ENCODE data around the gene HM13. TPM values are rescaled to one million over a fixed set of nuclear protein-coding genes. Genes with fewer than 3 reads are reported as not detected.
A peak's percentile ranks its signal among the peaks of the same experiment; 100 is the strongest.

Gene HM13
- total and polyA plus RNA-seq, 2 of the 13 experiments (the other 11 are each of a cell fraction or from before 2014, with no cell fraction given): 118 to 243 TPM

DNA sequence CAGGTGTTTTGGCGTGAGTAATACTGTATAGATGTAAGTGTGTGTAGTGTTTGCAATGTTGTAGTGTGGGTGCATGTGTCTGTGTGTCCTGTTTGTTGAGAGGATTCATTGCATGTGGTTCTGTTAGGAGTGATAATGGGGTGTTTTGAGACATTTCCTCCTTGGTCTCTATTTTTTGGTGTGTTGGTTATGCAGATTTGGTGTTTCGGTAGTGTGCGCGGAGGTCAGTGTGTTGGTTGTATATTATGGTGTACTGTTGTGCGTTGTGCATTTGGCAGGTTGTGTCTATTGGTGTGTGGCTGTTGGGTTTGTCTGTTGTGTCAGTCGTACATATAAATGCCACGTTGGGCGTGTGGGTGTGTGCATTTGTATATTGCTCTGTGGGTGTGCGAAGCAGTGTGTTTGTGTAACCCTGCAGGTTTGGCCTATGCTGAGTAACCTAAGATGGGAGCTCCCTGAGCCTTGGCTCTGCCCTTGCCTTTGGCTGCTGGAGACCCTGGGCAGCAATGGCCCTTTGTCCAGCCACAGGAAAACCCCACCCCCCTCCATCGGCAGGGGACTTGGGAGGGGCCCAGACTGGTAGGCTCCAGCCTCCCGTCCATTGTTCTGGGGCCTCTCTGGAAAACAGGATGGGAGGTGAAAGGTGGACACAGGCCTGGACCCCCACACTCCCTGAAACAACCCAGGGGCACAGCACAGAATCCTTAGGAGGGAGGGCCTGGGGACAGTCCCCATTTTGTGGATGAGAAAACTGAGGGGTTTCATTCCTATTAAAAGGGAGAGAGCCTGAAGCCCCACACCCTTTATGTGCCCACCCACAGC lies 80.5 kb downstream of the HM13 start (continued):
- TF ChIP-seq, protein P1, sequence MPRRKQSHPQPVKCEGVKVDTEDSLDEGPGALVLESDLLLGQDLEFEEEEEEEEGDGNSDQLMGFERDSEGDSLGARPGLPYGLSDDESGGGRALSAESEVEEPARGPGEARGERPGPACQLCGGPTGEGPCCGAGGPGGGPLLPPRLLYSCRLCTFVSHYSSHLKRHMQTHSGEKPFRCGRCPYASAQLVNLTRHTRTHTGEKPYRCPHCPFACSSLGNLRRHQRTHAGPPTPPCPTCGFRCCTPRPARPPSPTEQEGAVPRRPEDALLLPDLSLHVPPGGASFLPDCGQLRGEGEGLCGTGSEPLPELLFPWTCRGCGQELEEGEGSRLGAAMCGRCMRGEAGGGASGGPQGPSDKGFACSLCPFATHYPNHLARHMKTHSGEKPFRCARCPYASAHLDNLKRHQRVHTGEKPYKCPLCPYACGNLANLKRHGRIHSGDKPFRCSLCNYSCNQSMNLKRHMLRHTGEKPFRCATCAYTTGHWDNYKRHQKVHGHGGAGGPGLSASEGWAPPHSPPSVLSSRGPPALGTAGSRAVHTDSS (CRISPR knock-in tag; conservative IDR thresholded peaks at IDR 0.05): 0 out of 2 replicates have a peak, but pooled peaks have one; percentile 18
- TF ChIP-seq AHR (CRISPR knock-in tag; IDR thresholded peaks at IDR 0.05) (peak; percentile 88; the same call in 1 of the 2 replicates), SAP130 (CRISPR knock-in tag; IDR thresholded peaks at IDR 0.05; ENCODE audit: low read depth) (peak; percentile 78), ZFP36L1 (CRISPR knock-in tag; IDR thresholded peaks at IDR 0.05) (peak; percentile 60), ZNF883 (CRISPR knock-in tag; IDR thresholded peaks at IDR 0.05; ENCODE audit: not compliant biosample characterization) (no peak), MEIS1 (CRISPR knock-in tag; IDR thresholded peaks at IDR 0.05; ENCODE audit: borderline replicate concordance) (0 out of 2 replicates have a peak, but pooled peaks have one; percentile 24), CCDC6 (CRISPR knock-in tag; IDR thresholded peaks at IDR 0.05) (peak; percentile 20; the same call in 1 of the 2 replicates), RXRB (CRISPR knock-in tag; IDR thresholded peaks at IDR 0.05; ENCODE audit: borderline replicate concordance) (peak; percentile 82; the same call in 1 of the 2 replicates), GLI4 (CRISPR knock-in tag; IDR thresholded peaks at IDR 0.05; ENCODE audit: borderline replicate concordance) (0 out of 2 replicates have a peak, but pooled peaks have one; percentile 16), PHF21A (CRISPR knock-in tag; IDR thresholded peaks at IDR 0.05) (peak; percentile 31; the same call in 1 of the 2 replicates), ZNF451 (CRISPR knock-in tag; IDR thresholded peaks at IDR 0.05) (no peak), RFXAP (CRISPR knock-in tag; IDR thresholded peaks at IDR 0.05; ENCODE audit: borderline replicate concordance) (0 out of 2 replicates have a peak, but pooled peaks have one; percentile 74), NR2F1 (CRISPR knock-in tag; IDR thresholded peaks at IDR 0.05) (peak in 1 of 2 experiments; percentile 14; a peak in 2 of 4 replicates), ZBTB7A (CRISPR knock-in tag; IDR thresholded peaks at IDR 0.05) (peak; percentile 88), BRD4 (CRISPR knock-in tag; IDR thresholded peaks at IDR 0.05) (0 out of 2 replicates have a peak, but pooled peaks have one; percentile 48), SUZ12 (IDR thresholded peaks at IDR 0.05; ENCODE audit: low read depth, low read length) (no peak), KLF16 (CRISPR knock-in tag; IDR thresholded peaks at IDR 0.05) (peak in 1 of 2 experiments; percentile 75; a peak in 2 of 4 replicates), ZSCAN25 (CRISPR knock-in tag; IDR thresholded peaks at IDR 0.05) (0 out of 2 replicates have a peak, but pooled peaks have one; percentile 24)
- TF ChIP-seq, protein P2, sequence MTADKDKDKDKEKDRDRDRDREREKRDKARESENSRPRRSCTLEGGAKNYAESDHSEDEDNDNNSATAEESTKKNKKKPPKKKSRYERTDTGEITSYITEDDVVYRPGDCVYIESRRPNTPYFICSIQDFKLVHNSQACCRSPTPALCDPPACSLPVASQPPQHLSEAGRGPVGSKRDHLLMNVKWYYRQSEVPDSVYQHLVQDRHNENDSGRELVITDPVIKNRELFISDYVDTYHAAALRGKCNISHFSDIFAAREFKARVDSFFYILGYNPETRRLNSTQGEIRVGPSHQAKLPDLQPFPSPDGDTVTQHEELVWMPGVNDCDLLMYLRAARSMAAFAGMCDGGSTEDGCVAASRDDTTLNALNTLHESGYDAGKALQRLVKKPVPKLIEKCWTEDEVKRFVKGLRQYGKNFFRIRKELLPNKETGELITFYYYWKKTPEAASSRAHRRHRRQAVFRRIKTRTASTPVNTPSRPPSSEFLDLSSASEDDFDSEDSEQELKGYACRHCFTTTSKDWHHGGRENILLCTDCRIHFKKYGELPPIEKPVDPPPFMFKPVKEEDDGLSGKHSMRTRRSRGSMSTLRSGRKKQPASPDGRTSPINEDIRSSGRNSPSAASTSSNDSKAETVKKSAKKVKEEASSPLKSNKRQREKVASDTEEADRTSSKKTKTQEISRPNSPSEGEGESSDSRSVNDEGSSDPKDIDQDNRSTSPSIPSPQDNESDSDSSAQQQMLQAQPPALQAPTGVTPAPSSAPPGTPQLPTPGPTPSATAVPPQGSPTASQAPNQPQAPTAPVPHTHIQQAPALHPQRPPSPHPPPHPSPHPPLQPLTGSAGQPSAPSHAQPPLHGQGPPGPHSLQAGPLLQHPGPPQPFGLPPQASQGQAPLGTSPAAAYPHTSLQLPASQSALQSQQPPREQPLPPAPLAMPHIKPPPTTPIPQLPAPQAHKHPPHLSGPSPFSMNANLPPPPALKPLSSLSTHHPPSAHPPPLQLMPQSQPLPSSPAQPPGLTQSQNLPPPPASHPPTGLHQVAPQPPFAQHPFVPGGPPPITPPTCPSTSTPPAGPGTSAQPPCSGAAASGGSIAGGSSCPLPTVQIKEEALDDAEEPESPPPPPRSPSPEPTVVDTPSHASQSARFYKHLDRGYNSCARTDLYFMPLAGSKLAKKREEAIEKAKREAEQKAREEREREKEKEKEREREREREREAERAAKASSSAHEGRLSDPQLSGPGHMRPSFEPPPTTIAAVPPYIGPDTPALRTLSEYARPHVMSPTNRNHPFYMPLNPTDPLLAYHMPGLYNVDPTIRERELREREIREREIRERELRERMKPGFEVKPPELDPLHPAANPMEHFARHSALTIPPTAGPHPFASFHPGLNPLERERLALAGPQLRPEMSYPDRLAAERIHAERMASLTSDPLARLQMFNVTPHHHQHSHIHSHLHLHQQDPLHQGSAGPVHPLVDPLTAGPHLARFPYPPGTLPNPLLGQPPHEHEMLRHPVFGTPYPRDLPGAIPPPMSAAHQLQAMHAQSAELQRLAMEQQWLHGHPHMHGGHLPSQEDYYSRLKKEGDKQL (CRISPR knock-in tag; IDR thresholded peaks at IDR 0.05; ENCODE audit: low read depth): 0 out of 2 replicates have a peak, but pooled peaks have one; percentile 26

Measured in HepG2 (cell line).